GM12878 (cell line): ENCODE data around the gene ADAMTS14. TPM values are rescaled to one million over a fixed set of nuclear protein-coding genes. Genes with fewer than 3 reads are reported as not detected.

ENCODE experiments used
- ATAC-seq: fragments of 200-7000 bp; cut with Tn5 transposase; 3 replicates; pipeline ENCODE4 v1.9.1; 2020; ENCODE audit warnings: mild to moderate bottlenecking, moderate library complexity
- BruUV-seq: library from RNA; stranded (reverse); fragments of 400-500 nt; replicated peaks from 2 replicates; lab custom pipeline; 2021; lab: Mats Ljungman, UMichigan
- CTCF ChIA-PET: fragments of 300-600 bp; sonication (Branson Sonifier 250); formaldehyde crosslinking; extraction: SDS; loops from one replicate; lab custom pipeline; 2021; ENCODE audit warnings: inconsistent platforms; lab: Yijun Ruan, JAX
- POLR2A ChIA-PET: fragments of 350-600 bp; formaldehyde crosslinking; extraction: SDS; loops from one replicate; lab custom pipeline; 2021; ENCODE audit warnings: inconsistent platforms; lab: Charles Lee
- RAD21 ChIA-PET: fragments of 300-600 bp; sonication (Branson Sonifier 250); formaldehyde crosslinking; loops from one replicate; lab custom pipeline; 2023; ENCODE audit warnings: antibody characterized with exemption; ENCODE audit not compliant: unreplicated experiment; lab: Charles Lee
- SMC1A ChIA-PET: fragments of 300-600 bp; sonication (Branson Sonifier 250); formaldehyde crosslinking; loops from one replicate; lab custom pipeline; 2023; ENCODE audit not compliant: unreplicated experiment, uncharacterized antibody; lab: Charles Lee
- DNase-seq: peaks from one replicate; pipeline ENCODE4 v3.0.0-alpha.2; 2011; ENCODE audit warnings: low read depth, low spot score
- FAIRE-seq: peaks from 3 replicates; lab custom pipeline; 2011; peaks lifted over from hg19 to GRCh38; lab: Jason Lieb, UNC
- H2AFZ ChIP-seq: 2 replicates; pipeline ENCODE4 v1.6.0; 2011; ENCODE audit warnings: low read depth, low read length, control low read depth; ENCODE audit not compliant: control insufficient read depth
- H3K27ac ChIP-seq: 2 replicates; pipeline ENCODE4 v1.5.1; 2011; ENCODE audit warnings: control low read depth; ENCODE audit not compliant: control insufficient read depth, insufficient read depth
- H3K27me3 ChIP-seq, 2 experiments: replicated peaks in 1 of 2; 2 replicates each; pipeline versions ENCODE4 v1.6.0 to v1.6.1; 2011; ENCODE audit warnings: low read length in 1 of 2; ENCODE audit not compliant: control insufficient read depth in 2 of 2, insufficient read depth in 2 of 2
- H3K36me3 ChIP-seq, 2 experiments: 2 replicates each; pipeline ENCODE4 v1.5.1; 2011; ENCODE audit warnings: low read length in 1 of 2; ENCODE audit not compliant: control insufficient read depth in 2 of 2, insufficient read depth in 2 of 2
- H3K4me1 ChIP-seq: 2 replicates; pipeline ENCODE4 v1.6.1; 2011; ENCODE audit warnings: mild to moderate bottlenecking, low read length, moderate library complexity, mixed read lengths; ENCODE audit not compliant: control insufficient read depth, insufficient read depth
- H3K4me2 ChIP-seq: 2 replicates; pipeline ENCODE4 v1.6.0; 2011; ENCODE audit warnings: control low read depth; ENCODE audit not compliant: control insufficient read depth, insufficient read depth
- H3K4me3 ChIP-seq: fragments of 200-600 bp; sonication (generic); 2 replicates; pipeline ENCODE4 v1.5.1; 2016
- H3K79me2 ChIP-seq: 2 replicates; pipeline ENCODE4 v1.6.0; 2011; ENCODE audit warnings: low read length; ENCODE audit not compliant: control insufficient read depth, insufficient read depth
- H3K9ac ChIP-seq: 2 replicates; pipeline ENCODE4 v1.8.0; 2011; ENCODE audit warnings: low read length, control low read depth, mixed read lengths; ENCODE audit not compliant: control insufficient read depth, insufficient read depth
- H3K9me3 ChIP-seq: replicated peaks from 3 replicates; pipeline ENCODE4 v1.5.1; 2011; ENCODE audit warnings: mild to moderate bottlenecking, low read length; ENCODE audit not compliant: control insufficient read depth, insufficient read depth
- H4K20me1 ChIP-seq: 2 replicates; pipeline ENCODE4 v1.6.0; 2011; ENCODE audit not compliant: control insufficient read depth, insufficient read depth
- ATF7 ChIP-seq: fragments of 450-650 bp; IDR thresholded peaks from 2 replicates; pipeline ENCODE4 v1.6.1; 2016; ENCODE audit warnings: low read depth, mild to moderate bottlenecking
- CEBPB ChIP-seq, 2 experiments: fragments of 150-350 bp in 1 of 2; IDR thresholded peaks; 2 replicates each; pipeline ENCODE4 v1.6.1; 2012 to 2014; ENCODE audit warnings: low read depth in 2 of 2, low read length in 2 of 2, borderline replicate concordance in 1 of 2, inconsistent platforms in 1 of 2
- CHD2 ChIP-seq: IDR thresholded peaks from 2 replicates; pipeline ENCODE4 v1.6.1; 2011; ENCODE audit warnings: low read depth, low read length, improper control_type of control experiment, borderline replicate concordance
- HDAC6 ChIP-seq: fragments of 200-600 bp; sonication (generic); IDR thresholded peaks from one replicate; pipeline ENCODE4 v1.8.0; 2017; ENCODE audit warnings: antibody characterized with exemption; ENCODE audit not compliant: unreplicated experiment
- IRF5 ChIP-seq: fragments of 450-650 bp; IDR thresholded peaks from 2 replicates; pipeline ENCODE4 v1.6.1; 2017; ENCODE audit warnings: borderline replicate concordance
- JUNB ChIP-seq: IDR thresholded peaks from 2 replicates; pipeline ENCODE4 v1.6.1; 2016; ENCODE audit warnings: antibody characterized with exemption, mild to moderate bottlenecking
- MEF2A ChIP-seq: IDR thresholded peaks from 2 replicates; pipeline ENCODE4 v1.6.1; 2011; ENCODE audit warnings: low read depth, mild to moderate bottlenecking, low read length, moderate library complexity; ENCODE audit not compliant: insufficient read depth
- MLLT1 ChIP-seq: fragments of 450-650 bp; IDR thresholded peaks from 2 replicates; pipeline ENCODE4 v1.6.1; 2016; ENCODE audit warnings: mild to moderate bottlenecking
- MXI1 ChIP-seq: fragments of 150-350 bp; IDR thresholded peaks from 2 replicates; pipeline ENCODE4 v1.6.1; 2011; ENCODE audit warnings: low read depth, mild to moderate bottlenecking, inconsistent platforms, low read length, improper control_type of control experiment
- PBX3 ChIP-seq: IDR thresholded peaks from 2 replicates; pipeline ENCODE4 v1.6.1; 2011; ENCODE audit warnings: mild to moderate bottlenecking, low read depth, low read length, moderate library complexity; ENCODE audit not compliant: insufficient replicate concordance
- SMAD1 ChIP-seq: fragments of 450-650 bp; IDR thresholded peaks from 2 replicates; pipeline ENCODE4 v1.6.1; 2018; ENCODE audit warnings: mild to moderate bottlenecking, low read depth; ENCODE audit not compliant: partially characterized antibody
- SUPT20H ChIP-seq: IDR thresholded peaks from 2 replicates; pipeline ENCODE4 v1.6.1; 2011; ENCODE audit warnings: low read depth, mild to moderate bottlenecking, low read length, moderate library complexity, borderline replicate concordance; ENCODE audit not compliant: control insufficient read depth
- WGBS: methylation state at CpG from one replicate; pipeline ENCODE4 v1.1.6; 2016; ENCODE audit warnings: low lambda C conversion rate; ENCODE audit not compliant: insufficient replicate concordance, insufficient coverage; ENCODE audit errors: missing lambda C conversion rate; 5-methylcytosine and 5-hydroxymethylcytosine counted together
- in situ Hi-C: fragments of 300-500 bp; cut with MboI; formaldehyde crosslinking; loops from 9 replicates; pipeline ENCODE4 v1.14.3; 2018; ENCODE audit warnings: mixed read lengths
- intact Hi-C: fragments of 100-400 bp; cut with micrococcal nuclease; formaldehyde crosslinking; loops from one replicate; pipeline ENCODE4 v1.14.2; 2022; ENCODE audit not compliant: unreplicated experiment
- polyA plus RNA-seq, 11 experiments: library from polyadenylated mRNA; depleted of rRNA in 4 of 11; unstranded in 6 of 11; stranded (reverse) in 5 of 11; fragments of >200 nt; fragmentation: Nextera tagmentation in 4 of 11; fragmentation: Illumina TruSeq in 1 of 11; extraction: Ambion mirVana in 4 of 11; extraction: Trizol in 1 of 11; gene quantifications; 1 replicate in 1 of 11; 2 replicates in 10 of 11; pipeline versions ENCODE4 v1.2.1 to v1.2.3, GENCODE V29; 2011 to 2016; ENCODE audit warnings: inconsistent platforms in 2 of 11, missing spikeins in 2 of 11, low read depth in 1 of 11
- total RNA-seq, 4 experiments: library from RNA; depleted of rRNA in 3 of 4; stranded (reverse); fragments of >200 nt in 3 of 4; fragmentation: Illumina TruSeq in 1 of 4; extraction: Trizol in 1 of 4; gene quantifications; 2 replicates each; pipeline versions ENCODE4 v1.2.1 to v1.2.3, GENCODE V29; 2013 to 2021

The ADAMTS14 gene
- total and polyA plus RNA-seq, 10 of the 15 experiments (the other 5 are each of a cell fraction or from before 2014, with no cell fraction given): 0.03 to 0.05 TPM; not detected in 8

- Histone ChIP-seq H3K36me3 (no peaks in the 10 kb centered on the region), H3K9me3 (no peaks in the 10 kb centered on the region), H3K27me3 (no peaks in the 10 kb centered on the region), H3K79me2 (no peaks in the 10 kb centered on the region), H3K9ac (no peak overlapping the region), H4K20me1 (no peaks in the 10 kb centered on the region), H2AFZ (no peak overlapping the region), H3K4me2 (no peak overlapping the region), H3K4me3 (no peak overlapping the region), H3K4me1 (no peaks in the 10 kb centered on the region), H3K27ac (no peak overlapping the region)
- CTCF ChIA-PET: no interaction called here
- RAD21 ChIA-PET: no interaction called here
- in situ Hi-C loops (no loop called here), intact Hi-C loops (no loop called here)
- SMC1A ChIA-PET: interaction anchor here (1.5 kb wide), 1 partner anchor 10 kb away, joined by 7 read pairs; no protein-coding TSS in a partner anchor
- POLR2A ChIA-PET: interaction anchor here (0.6 kb wide), 1 partner anchor 527 kb away, joined by 3 read pairs; no protein-coding TSS in a partner anchor
- no peak for TF ChIP-seq JUNB
- no peak for TF ChIP-seq HDAC6
- no peak for TF ChIP-seq SMAD1
- no peak for TF ChIP-seq CHD2
- no peak for TF ChIP-seq MEF2A
- TF ChIP-seq SUPT20H: no peak
- TF ChIP-seq CEBPB (IDR thresholded peaks at IDR 0.05; ENCODE audit: borderline replicate concordance in 1 of 2, low read depth in 2 of 2, low read length in 2 of 2): no peak
- no peak for TF ChIP-seq PBX3
- no peak for TF ChIP-seq MLLT1
- no peak for TF ChIP-seq ATF7
- TF ChIP-seq MXI1: no peak
- no peak for TF ChIP-seq IRF5
- no peak for DNase-seq
- 47% methylated on average over 10 of the region's 10 CpGs for WGBS
- ATAC-seq: no peak
- FAIRE-seq: no peak
- BruUV-seq: no TSS peak
These were observed 76.7 kb downstream of the ADAMTS14 start for GRCh38 chr10:70748801-70749573.
